GM19328 (cell line): ENCODE data around the gene HEXB.

ENCODE experiments used
- ATAC-seq: cut with Tn5 transposase; IDR thresholded peaks from one replicate; pipeline ENCODE4 v1.9.1; 2021; ENCODE audit warnings: mild to moderate bottlenecking, moderate library complexity; ENCODE audit not compliant: unreplicated experiment

Gene HEXB

GRCh38 chr5:74684900-74685851 is at the start of gene HEXB:
TSS of gene HEXB (plus strand) at chr5:74685233. CDS start at chr5:74685261, 28 bp downstream.
- peak; percentile 75 for ATAC-seq

- ATAC-seq, result no peak
Measured at GRCh38 chr5:74636149-74636548, 48.9 kb upstream of the HEXB start.

GRCh38 chr5:74636552-74636951 is 48.5 kb upstream of the HEXB start:
- ATAC-seq, result no peak

GRCh38 chr5:74638544-74638969 is 46.5 kb upstream of the HEXB start:
- ATAC-seq, result no peak

GRCh38 chr5:74638970-74639806 is 45.8 kb upstream of the HEXB start:
- ATAC-seq, result peak; percentile 33

- peak; percentile 9 for ATAC-seq
Measured at GRCh38 chr5:74639807-74640449, 45.1 kb upstream of the HEXB start.

- ATAC-seq, result peak; percentile 76
Measured at GRCh38 chr5:74640450-74640953, 44.5 kb upstream of the HEXB start, which contains the start of gene ENC1. TSS of gene ENC1 (minus strand) at chr5:74640728. CDS start at chr5:74636485, 4,243 bp downstream.

GRCh38 chr5:74640954-74641734 is 43.9 kb upstream of the HEXB start:
- peak; percentile 10 for ATAC-seq

- no peak for ATAC-seq
Measured at GRCh38 chr5:74641735-74642542, 43.1 kb upstream of the HEXB start.

GRCh38 chr5:74642543-74642863 is 42.5 kb upstream of the HEXB start:
- ATAC-seq, result no peak

GRCh38 chr5:74643111-74643562 is 41.9 kb upstream of the HEXB start:
- ATAC-seq, result no peak

GRCh38 chr5:74647096-74647495 is 37.9 kb upstream of the HEXB start:
- no peak for ATAC-seq

- ATAC-seq, result peak; percentile 77
Measured at GRCh38 chr5:74648835-74649293, 36.2 kb upstream of the HEXB start.

- ATAC-seq, result no peak
Measured at GRCh38 chr5:74649421-74649973, 35.5 kb upstream of the HEXB start.

- ATAC-seq, result no peak
Measured at GRCh38 chr5:74651710-74652109, 33.3 kb upstream of the HEXB start.

- no peak for ATAC-seq
Measured at GRCh38 chr5:74652576-74652975, 32.5 kb upstream of the HEXB start.

- ATAC-seq, result no peak
Measured at GRCh38 chr5:74653991-74654390, 31.0 kb upstream of the HEXB start.

GRCh38 chr5:74655206-74655605 is 29.8 kb upstream of the HEXB start:
- no peak for ATAC-seq

- no peak for ATAC-seq
Measured at GRCh38 chr5:74655716-74656115, 29.3 kb upstream of the HEXB start.
